G401 (cell line): ENCODE data around the gene TAOK3. TPM values are rescaled to one million over a fixed set of nuclear protein-coding genes. Genes with fewer than 3 reads are reported as not detected.
"Not testable (repeated sequence)": the region's sequence is repeated elsewhere in the genome, so short reads cannot be mapped to it uniquely, and the experiment has no call there.

Source experiments
- DNase-seq: peaks from one replicate; pipeline ENCODE4 v3.0.0-alpha.2; 2015; ENCODE audit warnings: low spot score
- in situ Hi-C: cut with HindIII; loops from 2 replicates; pipeline ENCODE4 v1.10.0; 2016; ENCODE audit warnings: low sequenced_read_pairs, mixed read lengths
- total RNA-seq: library from RNA; depleted of rRNA; stranded (reverse); fragments of >200 nt; shearing (Covaris generic); gene quantifications from 2 replicates; pipeline ENCODE4 v1.2.3, GENCODE V29; 2014

TAOK3 gene
- total RNA-seq, 1 experiment from 2014 or later, result 17.6 TPM

GRCh38 chr12:118175823-118176447, 196.8 kb downstream of the TAOK3 start:
- in situ Hi-C loops, result no loop called here
- no peak for DNase-seq

DNA sequence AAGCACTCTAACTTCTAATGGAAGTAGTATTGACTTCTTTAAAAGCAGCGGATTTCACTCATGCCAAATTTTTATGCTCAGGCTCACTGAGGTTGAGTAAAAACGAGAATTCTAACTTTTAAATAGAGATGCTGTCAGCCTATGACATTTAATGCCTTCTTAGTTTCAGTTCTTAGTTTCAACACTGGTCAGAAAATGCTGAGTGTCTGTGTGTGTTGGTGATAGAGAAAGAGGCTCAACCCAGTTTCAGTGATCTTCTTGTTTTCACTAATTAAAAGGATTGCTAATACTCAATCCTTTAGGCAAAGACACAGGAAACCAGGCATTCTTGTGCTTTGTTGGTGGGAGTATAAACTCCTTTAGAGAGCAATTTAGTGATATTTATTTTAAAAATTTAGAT, 205.8 kb downstream of the TAOK3 start:
- in situ Hi-C loops, result no loop called here
- no peak for DNase-seq

DNA sequence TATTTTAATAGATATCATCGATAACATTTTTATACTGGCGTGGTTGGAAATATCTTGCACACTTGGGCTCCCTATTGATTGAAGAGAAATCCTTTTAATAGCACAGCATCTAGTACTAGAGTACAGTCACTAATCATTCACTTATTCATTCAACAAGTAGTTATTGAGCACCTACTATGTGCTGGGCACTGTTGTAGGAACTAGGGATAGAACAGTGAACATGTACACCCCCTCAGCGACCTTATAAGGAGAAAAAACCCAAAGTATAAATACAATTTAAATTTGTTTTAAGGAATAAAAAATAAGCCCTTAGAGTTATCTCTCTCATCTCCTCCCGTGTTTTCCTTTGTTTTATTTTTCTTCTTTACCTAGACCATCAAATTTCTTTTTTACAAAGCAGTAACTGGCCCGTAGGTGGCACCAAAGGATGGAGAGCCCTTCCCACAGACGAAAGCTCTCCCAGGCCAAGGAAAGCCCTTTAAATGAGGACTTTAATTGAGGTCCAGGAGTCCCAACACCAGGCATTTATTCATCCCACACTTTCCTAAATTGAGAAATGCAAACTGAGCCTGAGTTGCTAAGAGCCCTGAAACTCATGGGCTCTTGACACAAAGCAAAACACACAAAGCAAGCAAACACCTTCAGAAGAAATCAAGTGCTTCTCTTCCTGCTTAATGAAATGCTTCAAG, 207.8 kb downstream of the TAOK3 start:
- in situ Hi-C loops, result no loop called here
- DNase-seq, result peak; percentile 34

- in situ Hi-C loops, result no loop called here
- DNase-seq, result no peak
These were observed 212.2 kb downstream of the TAOK3 start for GRCh38 chr12:118160536-118160935.

DNA sequence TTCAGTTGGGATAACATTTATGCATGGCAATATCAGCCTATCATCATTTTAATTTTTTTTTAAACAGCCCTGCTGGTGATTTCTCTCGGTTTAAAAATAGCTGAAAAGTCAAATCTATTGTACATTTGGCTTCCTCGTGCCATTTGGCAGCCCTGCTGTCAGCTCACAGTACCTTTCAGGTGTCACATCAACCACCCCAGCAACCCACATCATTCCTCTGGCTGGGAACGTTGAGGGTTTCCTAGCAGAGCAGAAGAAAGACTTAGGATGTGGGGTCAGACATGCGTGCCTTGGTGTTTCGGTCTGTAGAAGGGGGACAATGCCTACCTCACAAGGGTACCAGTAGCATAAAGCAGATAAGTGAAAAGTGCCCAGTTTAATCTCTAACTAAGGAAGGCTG, 221.0 kb downstream of the TAOK3 start:
- in situ Hi-C loops, result no loop called here
- no peak for DNase-seq

DNA sequence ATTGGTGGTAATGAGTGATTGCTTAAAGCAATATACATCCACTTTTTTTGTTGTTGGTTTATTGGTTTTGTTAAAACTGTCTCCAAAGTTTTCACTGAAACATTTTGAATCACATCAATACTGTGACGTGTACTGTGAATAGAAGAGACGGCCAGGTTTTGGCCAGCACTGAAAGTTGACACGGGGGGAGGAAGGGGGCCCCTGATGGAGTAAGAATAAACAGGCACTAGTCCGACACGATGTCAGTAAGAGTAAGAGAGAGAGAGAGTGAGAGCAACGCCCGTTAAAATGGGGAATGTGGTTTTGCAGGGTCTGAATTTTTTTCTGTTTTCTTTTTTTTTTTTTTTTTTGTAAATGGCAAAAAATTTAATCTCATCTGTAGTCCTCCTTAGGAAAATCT, 222.1 kb downstream of the TAOK3 start:
- DNase-seq, result no peak
- in situ Hi-C loops, result no loop called here

DNA sequence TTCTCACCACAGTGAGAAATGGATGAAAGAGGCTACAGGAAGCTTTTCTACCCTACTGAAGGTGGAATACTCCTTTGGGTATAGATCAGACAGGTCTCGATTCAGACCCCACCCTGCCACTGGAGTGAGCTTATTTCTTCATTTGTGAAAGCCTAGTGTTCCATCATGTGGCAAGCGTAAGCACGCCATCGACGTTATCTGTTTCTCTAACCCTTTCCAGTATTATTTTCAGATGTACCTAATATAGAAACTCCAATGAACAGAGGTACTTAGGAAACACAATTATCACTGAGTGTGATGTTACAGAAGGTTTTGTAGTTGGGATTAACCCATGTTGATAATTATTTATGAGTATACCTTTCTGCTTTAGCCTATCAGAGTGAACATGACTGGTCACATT, 224.4 kb downstream of the TAOK3 start:
- DNase-seq, result no peak
- in situ Hi-C loops, result no loop called here

DNA sequence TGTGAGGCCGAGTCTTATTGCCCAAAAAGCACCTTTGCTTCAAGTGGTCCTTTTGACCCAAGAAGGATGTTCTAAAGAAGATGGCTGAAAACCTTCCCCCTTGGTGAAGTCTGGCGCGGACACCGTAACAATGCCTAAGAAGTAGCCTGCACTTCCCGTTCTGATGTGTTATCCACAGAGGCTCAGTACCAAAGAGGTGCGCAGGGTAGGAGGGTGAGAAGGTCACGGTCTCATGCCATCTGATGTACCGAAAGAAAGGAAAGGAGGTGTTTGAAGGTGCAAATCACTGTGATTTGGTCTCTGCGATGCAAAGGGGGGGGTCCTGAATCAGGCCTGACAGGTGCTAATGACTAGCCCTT, 226.9 kb downstream of the TAOK3 start:
- in situ Hi-C loops, result no loop called here

GRCh38 chr12:118145113-118145797, 227.5 kb downstream of the TAOK3 start:
- in situ Hi-C loops, result no loop called here

More for the DNA sequence above, 226.9 kb downstream of the TAOK3 start:
- no peak for DNase-seq

GRCh38 chr12:118144499-118144898, 228.2 kb downstream of the TAOK3 start:
- no peak for DNase-seq
- in situ Hi-C loops, result no loop called here

More at GRCh38 chr12:118145113-118145797, 227.5 kb downstream of the TAOK3 start:
- DNase-seq, result no peak

DNA sequence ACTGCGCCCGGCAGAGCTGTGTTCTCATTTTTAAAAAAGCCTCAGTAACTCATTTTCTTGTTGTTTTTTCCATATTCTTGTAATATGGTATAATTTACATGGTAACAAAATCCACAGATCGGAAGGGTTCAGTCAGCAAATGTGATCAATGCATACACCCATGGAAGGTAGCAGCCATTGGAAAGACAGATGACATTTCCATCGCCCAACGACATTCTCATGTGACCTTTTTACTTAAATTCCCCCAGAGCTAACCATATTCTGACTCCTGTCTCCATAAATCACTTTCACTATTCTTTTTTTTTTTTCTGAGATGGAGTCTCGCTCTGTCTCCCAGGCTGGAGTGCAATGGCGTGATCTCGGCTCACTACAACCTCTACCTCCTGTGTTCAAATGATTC, 231.9 kb downstream of the TAOK3 start:
- DNase-seq, result no peak
- in situ Hi-C loops, result no loop called here

GRCh38 chr12:118137148-118137678, 235.5 kb downstream of the TAOK3 start:
- in situ Hi-C loops, result no loop called here
- no peak for DNase-seq

GRCh38 chr12:118136559-118137003, 236.1 kb downstream of the TAOK3 start:
- in situ Hi-C loops, result no loop called here
- peak; percentile 66 for DNase-seq

GRCh38 chr12:118135788-118136558, 236.7 kb downstream of the TAOK3 start, which contains the start of gene PEBP1:
Gene PEBP1, plus strand, starts transcription at chr12:118136124. Its CDS starts 86 bp downstream, at chr12:118136210.
- peak; percentile 95 for DNase-seq
- in situ Hi-C loops, result no loop called here

DNA sequence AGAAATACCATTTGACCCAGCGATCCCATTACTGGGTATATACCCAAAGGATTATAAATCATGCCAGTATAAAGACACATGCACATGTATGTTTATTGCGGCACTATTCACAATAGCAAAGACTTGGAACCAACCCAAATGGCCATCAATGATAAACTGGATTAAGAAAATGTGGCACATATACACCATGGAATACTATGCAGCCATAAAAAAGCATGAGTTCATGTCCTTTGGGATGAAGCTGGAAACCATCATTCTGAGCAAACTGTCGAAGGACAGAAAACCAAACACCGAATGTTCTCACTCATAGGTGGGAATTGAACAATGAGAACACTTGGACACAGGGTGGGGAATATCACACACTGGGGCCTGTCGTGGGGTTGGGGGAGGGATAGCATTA, 243.3 kb downstream of the TAOK3 start:
- DNase-seq, in situ Hi-C loops: not testable (repeated sequence)

GRCh38 chr12:118127867-118128266, 244.8 kb downstream of the TAOK3 start:
- in situ Hi-C loops, result no loop called here
- DNase-seq, result no peak

DNA sequence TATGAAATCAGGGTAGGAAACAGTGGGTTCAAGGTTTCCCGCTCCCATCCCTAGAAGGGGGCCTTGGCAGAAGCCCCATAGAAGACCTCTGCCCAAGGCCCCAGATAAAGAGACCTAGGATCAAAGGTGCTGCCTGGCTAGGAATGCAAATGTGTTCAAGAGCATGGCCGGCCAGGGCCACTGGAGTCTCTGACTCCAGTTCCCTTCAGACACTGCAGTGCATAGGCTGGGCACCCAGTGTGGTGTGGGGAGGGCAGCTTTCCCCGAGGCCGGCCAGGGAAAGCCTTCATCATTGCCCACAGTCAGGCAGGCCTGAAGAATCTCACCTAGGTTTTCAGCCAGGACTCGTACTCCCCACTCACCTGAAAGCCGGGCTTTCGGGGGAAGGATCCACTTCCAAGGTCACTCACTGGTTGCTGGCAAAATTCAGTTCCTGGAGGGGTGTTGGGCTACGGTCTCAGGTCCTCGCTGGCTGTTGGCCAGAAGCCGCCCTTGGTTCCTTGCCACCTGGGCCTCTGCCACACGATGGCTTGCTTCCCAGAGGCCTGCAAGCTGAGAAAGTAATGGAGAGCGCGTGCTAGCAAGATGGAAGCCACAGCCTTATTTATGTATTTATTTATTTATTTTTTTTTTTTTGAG, 246.5 kb downstream of the TAOK3 start:
- in situ Hi-C loops, result no loop called here
- DNase-seq, result no peak

DNA sequence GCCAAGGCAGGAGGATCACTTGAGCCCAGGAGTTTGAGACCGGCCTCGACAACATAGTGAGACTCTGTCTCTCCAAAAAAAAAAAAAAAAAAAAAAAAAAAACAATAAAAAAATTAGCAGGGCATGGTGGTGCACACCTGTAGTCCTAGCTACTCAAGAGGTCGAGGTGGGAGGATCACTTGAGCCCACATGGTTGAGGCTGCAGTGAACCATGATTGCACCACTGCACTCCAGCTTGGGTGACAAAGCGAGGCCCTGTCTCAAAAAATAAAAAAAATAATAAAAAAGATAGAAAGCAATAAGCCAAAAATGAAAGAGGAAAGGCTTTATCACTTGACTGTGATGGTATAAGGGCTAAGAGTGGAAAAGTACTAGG, 247.0 kb downstream of the TAOK3 start:
- in situ Hi-C loops, result no loop called here
- no peak for DNase-seq

DNA sequence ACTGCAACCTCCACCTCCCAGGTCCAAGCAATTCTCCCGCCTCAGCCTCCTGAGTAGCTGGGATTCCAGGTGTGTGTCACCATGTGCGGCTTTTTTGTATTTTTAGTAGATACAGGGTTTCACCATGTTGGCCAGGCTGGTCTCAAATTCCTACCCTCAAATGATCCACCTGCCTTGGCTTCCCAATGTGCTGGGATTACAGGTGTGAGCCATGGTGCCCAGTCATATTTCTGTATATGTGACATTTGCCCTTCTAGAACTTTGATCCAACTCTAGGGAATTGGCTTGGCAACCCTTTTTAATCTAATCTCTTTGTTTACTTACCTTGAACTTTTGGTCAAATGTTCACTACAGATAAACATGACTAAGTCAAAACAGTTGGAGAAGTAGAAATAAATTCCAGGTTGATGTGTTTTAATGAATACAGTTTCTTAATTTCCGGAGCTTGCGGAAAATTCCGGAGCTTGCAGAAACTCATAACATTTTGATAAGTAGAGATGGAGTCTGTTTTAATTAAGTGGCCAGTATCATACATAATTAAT, 248.3 kb downstream of the TAOK3 start:
- DNase-seq, result no peak
- in situ Hi-C loops, result no loop called here
